ENCODE data around the gene FBXL22. TPM values are rescaled to one million over a fixed set of nuclear protein-coding genes. Genes with fewer than 3 reads are reported as not detected.

Gene FBXL22
- total and polyA plus RNA-seq, 2 of the 8 experiments (the other 6 are each of a cell fraction or from before 2014, with no cell fraction given), result 0.09 to 0.47 TPM

- Histone ChIP-seq H3K23me2 (ENCODE audit: low read depth, low read length) (no peaks in the 10 kb centered on the region), H2BK120ac (replicated peaks; ENCODE audit: low read depth, low read length) (no peak overlapping the region), H2BK12ac (ENCODE audit: low read depth, low read length) (no peak overlapping the region), H3K4ac (replicated peaks; ENCODE audit: insufficient read length, low read depth, low read length) (no peak overlapping the region), H2BK15ac (ENCODE audit: low read length) (no peak overlapping the region), H3K79me1 (ENCODE audit: low read depth, low read length) (no peaks in the 10 kb centered on the region), H3K36me3 (ENCODE audit: control insufficient read depth in 2 of 4, insufficient read depth in 4 of 4, low read length in 3 of 4) (peaks cover 0 to 2% (median 0%) of the 10 kb centered on the region in 4 experiments; a peak in 2 of 8 replicates), H3K56ac (replicated peaks; ENCODE audit: insufficient read length, low read depth, low read length) (no peak overlapping the region), H4K20me1 (replicated peaks in 1 of 2; ENCODE audit: control insufficient read depth in 1 of 2, insufficient read depth in 2 of 2, low read length in 2 of 2) (no peaks in the 10 kb centered on the region), H4K91ac (replicated peaks; ENCODE audit: insufficient read length, low read length) (no peak overlapping the region), H3K9me3 (ENCODE audit: insufficient read depth in 2 of 2, low read depth in 1 of 2, low read length in 1 of 2) (no peaks in the 10 kb centered on the region), H3K9ac (replicated peaks in 1 of 4; ENCODE audit: extremely low read depth in 1 of 4, low read depth in 3 of 4, low read length in 3 of 4) (no peak overlapping the region), H3K27ac (ENCODE audit: low read depth, low read length) (no peak overlapping the region), H3K4me1 (replicated peaks in 1 of 4; ENCODE audit: control insufficient read depth in 3 of 4, insufficient read depth in 4 of 4, low read length in 3 of 4) (no peaks in the 10 kb centered on the region), H3K18ac (ENCODE audit: extremely low read depth, low read length) (no peak overlapping the region), H3K4me3 (ENCODE audit: extremely low read depth in 1 of 4, insufficient read depth in 2 of 4, low read depth in 3 of 4, low read length in 4 of 4) (no peak overlapping the region), H3K23ac (ENCODE audit: insufficient read length) (no peak overlapping the region), H3K27me3 (replicated peaks in 1 of 4; ENCODE audit: control insufficient read depth in 3 of 4, extremely low read depth in 1 of 4, insufficient read depth in 3 of 4, low read length in 3 of 4) (no peaks in the 10 kb centered on the region), H3K4me2 (ENCODE audit: insufficient read depth in 1 of 2, low read depth in 2 of 2, low read length in 2 of 2) (no peak overlapping the region), H2BK20ac (ENCODE audit: low read length) (no peak overlapping the region), H3K79me2 (ENCODE audit: control insufficient read depth in 1 of 2, insufficient read depth in 2 of 2, low read length in 2 of 2) (no peaks in the 10 kb centered on the region), H2BK5ac (ENCODE audit: low read depth, low read length) (no peak overlapping the region), H4K8ac (ENCODE audit: extremely low read depth, insufficient read depth, low read length) (no peak overlapping the region), H2AFZ (ENCODE audit: low read length) (no peak overlapping the region), H2AK5ac (ENCODE audit: low read depth, low read length) (no peak overlapping the region), H4K5ac (ENCODE audit: insufficient read length, low read depth, low read length) (no peak overlapping the region), H3K14ac (ENCODE audit: insufficient read length) (no peak overlapping the region)
- CTCF ChIA-PET (ENCODE audit: partially characterized antibody), result interaction anchor here (0.8 kb wide), 1 partner anchor 35 kb away, joined by 3 read pairs; no protein-coding TSS in a partner anchor
- TF ChIP-seq RFX5 (IDR thresholded peaks at IDR 0.05; ENCODE audit: borderline replicate concordance, low read depth, low read length) (no peak), POLR2A (IDR thresholded peaks at IDR 0.05; ENCODE audit: control extremely low read depth in 1 of 2, low read depth in 2 of 2, low read length in 2 of 2) (no peak), RAD21 (IDR thresholded peaks at IDR 0.05 in 1 of 2, conservative IDR thresholded peaks at IDR 0.05 in 1 of 2; ENCODE audit: low read depth in 2 of 2, low read length in 2 of 2) (no peak), GABPA (IDR thresholded peaks at IDR 0.05; ENCODE audit: borderline replicate concordance, insufficient read depth, low read length) (no peak), SIN3A (conservative IDR thresholded peaks at IDR 0.05 in 1 of 2, IDR thresholded peaks at IDR 0.05 in 1 of 2; ENCODE audit: low read depth in 1 of 2, low read length in 2 of 2) (no peak), ASH2L (IDR thresholded peaks at IDR 0.05; ENCODE audit: low read length) (no peak), EP300 (IDR thresholded peaks at IDR 0.05; ENCODE audit: borderline replicate concordance in 1 of 2, low read depth in 2 of 2, low read length in 2 of 2) (no peak), NANOG (IDR thresholded peaks at IDR 0.05; ENCODE audit: insufficient read depth, low read depth, low read length, poor library complexity, severe bottlenecking) (no peak), RNF2 (IDR thresholded peaks at IDR 0.05; ENCODE audit: borderline replicate concordance, low read depth, low read length, missing control alignments, poor library complexity, severe bottlenecking) (no peak), YY1 (IDR thresholded peaks at IDR 0.05; ENCODE audit: low read depth, low read length) (no peak), JUND (IDR thresholded peaks at IDR 0.05; ENCODE audit: low read length) (no peak), SAP30 (IDR thresholded peaks at IDR 0.05; ENCODE audit: insufficient read depth, insufficient replicate concordance, low read length) (no peak)
- 86% methylated on average over 1 of the region's 1 CpG; no CpG with 5 or more reads in 1 of the 2 experiments for WGBS, 2 experiments (ENCODE audit: extremely low coverage in 1 of 2, insufficient coverage in 1 of 2, insufficient read length in 1 of 2, insufficient replicate concordance in 2 of 2, low coverage in 1 of 2, low lambda C conversion rate in 2 of 2, missing lambda C conversion rate in 1 of 2)
- no peak for DNase-seq (ENCODE audit: low read depth in 1 of 2, low spot score in 2 of 2)
- FAIRE-seq, result no peak
- POLR2A ChIA-PET (ENCODE audit: partially characterized antibody), result no interaction called here
Measured at GRCh38 chr15:63575312-63575711, 21.9 kb upstream of the FBXL22 start.

Data from H1 (cell line).